HG03520 (cell line): ENCODE results near the gene SLC19A1.

Experiments used
- ATAC-seq: cut with Tn5 transposase; IDR thresholded peaks from one replicate; pipeline ENCODE4 v1.9.1; 2021; ENCODE audit warnings: mild to moderate bottlenecking, moderate library complexity; ENCODE audit not compliant: unreplicated experiment

Gene SLC19A1

DNA sequence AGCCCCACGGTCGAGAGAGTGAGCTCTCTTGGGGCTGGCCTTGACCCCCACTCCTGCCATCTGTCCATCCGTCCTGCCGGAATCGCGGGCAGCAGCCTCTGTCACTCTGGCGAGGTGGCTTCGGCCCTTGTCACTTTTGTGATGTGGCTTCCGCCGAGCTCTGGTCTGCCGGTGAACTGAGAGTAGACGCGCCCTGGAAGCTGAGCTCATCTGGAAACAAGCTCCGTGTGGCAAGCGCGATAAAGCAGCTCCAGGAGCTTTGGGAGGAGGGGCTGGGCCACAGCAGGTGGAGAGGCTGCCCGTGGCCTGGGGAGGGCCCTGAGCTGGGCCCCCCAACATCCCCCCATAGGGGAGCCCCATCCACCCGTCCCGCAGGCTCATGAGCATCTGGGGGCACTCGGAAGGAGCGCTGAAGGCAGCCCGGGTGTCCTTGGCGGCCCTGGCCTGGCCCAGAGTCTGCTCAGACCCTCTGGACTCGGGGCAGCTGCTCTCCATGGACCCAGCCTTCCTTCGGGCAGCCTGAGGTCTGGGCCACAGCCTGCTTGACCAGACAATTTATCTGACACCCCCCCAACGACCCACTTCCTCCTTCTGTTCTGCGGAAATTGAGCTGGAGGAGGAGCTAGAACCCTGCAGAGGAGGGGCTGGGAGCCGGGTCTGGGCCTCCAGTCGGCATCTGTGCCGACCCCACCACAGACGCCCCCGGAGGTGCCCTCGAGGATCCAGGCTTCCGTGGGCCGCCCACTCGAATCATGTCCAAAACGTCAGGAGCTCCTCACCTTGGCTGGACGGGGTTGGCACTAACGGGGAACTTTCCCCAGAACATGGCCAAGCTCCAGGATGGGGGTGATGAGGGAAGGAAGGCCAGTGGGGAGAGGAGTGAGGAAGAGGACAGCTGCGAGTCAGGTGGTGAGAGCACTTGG, 59.1 kb downstream of the SLC19A1 start:
- no peak for ATAC-seq

DNA sequence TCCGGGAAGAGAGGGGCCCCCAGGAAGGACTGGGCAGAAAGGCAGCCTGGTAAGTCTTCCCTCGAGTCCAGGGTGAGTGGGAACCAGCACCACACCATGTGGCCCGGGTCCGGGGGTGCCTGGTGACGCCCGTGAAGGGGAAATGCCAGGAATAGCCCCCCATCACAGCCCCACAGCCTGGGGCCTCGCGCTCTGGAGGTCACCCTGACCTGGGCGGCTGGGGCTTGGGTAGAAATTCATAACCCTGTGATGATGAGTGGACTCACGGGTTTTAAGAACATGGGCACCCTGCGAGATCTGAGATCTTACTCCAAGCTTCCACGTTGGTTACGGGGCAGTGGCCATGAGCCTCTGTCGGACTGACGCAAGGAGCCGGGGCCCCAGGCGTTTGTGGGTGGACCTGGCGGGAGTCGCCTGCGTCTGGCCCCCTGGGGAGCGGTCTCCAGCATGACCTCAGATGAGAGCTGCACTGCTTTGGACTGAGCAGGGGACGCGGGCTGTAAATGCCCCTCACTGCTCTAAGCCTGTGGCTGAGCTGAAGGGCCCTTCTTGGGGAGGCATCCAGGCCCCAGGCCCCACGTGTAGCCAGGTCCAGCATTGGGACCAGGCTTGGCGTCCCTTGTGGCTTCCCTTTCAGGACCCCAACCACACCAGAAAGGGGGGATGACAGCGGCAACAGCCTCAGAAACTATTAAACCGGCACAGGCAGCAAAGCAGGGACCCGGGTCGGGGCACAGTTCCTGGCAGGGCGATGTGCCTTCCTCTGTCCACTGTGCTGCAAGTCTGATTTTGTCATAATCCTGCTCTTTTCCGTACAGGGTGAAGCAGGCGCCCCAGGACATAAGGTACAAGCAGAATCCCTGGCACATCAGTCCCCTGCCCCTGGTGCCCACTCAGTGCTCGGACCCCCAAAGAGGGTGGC, 60.0 kb downstream of the SLC19A1 start:
- no peak for ATAC-seq

DNA sequence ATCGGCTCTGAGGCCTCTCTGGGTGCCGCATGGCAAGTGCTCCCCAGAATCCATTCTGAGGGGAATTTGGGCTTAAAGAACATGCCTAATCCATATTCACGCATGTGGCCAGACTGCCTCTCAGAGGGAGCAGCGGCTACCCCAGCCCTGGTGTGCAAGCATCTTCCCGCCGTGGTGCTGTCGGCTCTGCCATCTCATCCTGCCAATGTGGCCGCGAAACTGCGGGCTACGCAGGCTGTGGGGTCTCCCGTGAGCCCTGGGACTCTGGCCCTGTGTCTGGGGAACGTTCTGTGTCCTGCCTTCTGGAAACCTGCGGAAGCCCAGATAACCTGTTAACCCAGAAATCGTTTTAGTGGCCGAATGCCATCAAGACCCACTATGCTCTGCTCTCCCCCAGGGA, 60.7 kb downstream of the SLC19A1 start:
- no peak for ATAC-seq

DNA sequence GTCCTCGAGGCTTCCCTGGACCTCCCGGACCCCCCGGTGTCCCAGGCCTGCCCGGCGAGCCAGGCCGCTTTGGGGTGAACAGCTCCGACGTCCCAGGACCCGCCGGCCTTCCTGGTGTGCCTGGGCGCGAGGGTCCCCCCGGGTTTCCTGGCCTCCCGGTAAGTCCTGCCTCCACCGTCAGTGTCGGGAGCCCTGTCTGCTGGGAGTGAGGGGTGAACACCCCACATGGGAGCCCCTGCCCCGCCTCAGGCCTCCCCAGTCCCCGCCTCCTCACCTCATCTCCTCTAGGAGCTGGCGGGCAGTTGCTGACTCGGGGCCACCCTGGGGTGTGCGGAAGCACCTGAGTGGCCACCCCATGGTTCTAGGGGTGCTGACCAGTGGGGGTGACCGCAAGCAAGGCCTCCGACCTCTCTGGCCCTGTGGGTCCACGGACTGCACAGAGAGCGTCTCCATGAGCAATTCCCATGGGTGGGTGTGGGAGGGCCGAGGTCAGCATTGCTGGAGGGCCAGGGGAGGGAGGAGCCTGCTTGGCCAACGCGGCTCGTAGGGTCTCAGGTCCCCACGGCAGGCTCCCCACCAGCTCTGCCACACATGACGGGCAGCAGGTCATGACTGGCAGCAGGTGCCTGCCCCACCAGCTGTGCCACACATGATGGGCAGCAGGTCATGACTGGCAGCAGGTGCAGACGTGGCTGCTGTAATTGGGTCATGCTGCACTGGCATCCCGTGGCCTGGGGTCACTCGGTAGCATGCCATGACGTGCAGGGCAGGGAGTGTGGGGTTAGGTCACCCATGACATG, 61.3 kb downstream of the SLC19A1 start:
- ATAC-seq = no peak

DNA sequence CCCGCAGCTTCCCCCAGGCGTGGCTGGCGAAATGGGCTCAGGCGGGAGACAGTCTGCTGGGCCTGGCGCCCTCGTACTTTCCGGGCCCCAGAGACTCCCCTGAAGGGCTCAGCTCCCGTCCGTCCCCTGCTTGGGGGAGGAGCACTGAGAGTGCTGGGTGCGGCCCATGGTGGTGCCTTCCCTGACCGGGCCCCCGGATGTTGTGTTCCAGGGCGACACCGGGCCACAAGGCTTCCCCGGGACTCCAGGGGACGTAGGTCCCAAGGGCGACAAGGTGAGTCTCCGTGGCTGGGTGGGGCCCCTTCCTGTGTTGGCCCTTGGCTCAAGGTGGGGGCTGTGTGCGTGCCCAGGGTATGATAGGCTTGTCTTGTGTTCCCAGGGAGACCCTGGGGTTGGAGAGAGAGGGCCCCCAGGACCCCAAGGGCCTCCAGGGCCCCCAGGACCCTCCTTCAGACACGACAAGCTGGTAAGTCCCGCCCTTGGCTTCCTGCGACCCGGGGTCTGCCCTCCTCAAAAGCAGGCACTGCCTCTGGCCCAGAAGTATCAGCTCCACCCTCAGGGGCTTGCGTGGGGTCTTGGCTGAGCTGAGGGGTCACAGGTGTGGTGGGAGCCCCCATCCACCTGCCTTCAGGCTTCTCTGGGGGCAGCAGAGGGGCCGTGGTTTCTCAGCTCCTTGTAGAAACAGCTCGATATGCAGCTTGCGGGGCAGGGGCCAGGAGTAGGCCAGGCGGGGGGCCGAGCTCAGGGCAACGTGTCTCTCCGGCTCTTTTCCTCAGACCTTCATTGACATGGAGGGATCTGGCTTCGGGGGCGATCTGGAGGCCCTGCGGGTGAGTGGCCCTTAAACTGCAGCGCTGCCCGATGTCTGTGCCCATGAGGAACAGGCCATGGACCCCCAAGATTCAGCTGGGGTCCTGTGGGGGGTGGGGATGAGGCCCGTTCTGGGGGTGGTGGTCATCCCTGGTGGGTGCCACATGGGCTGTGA, 62.3 kb downstream of the SLC19A1 start:
- no peak for ATAC-seq

GRCh38 chr21:45478816-45479669, 63.2 kb downstream of the SLC19A1 start:
- no peak for ATAC-seq

- ATAC-seq = no peak
These were observed 64.0 kb downstream of the SLC19A1 start for GRCh38 chr21:45478115-45478801.

DNA sequence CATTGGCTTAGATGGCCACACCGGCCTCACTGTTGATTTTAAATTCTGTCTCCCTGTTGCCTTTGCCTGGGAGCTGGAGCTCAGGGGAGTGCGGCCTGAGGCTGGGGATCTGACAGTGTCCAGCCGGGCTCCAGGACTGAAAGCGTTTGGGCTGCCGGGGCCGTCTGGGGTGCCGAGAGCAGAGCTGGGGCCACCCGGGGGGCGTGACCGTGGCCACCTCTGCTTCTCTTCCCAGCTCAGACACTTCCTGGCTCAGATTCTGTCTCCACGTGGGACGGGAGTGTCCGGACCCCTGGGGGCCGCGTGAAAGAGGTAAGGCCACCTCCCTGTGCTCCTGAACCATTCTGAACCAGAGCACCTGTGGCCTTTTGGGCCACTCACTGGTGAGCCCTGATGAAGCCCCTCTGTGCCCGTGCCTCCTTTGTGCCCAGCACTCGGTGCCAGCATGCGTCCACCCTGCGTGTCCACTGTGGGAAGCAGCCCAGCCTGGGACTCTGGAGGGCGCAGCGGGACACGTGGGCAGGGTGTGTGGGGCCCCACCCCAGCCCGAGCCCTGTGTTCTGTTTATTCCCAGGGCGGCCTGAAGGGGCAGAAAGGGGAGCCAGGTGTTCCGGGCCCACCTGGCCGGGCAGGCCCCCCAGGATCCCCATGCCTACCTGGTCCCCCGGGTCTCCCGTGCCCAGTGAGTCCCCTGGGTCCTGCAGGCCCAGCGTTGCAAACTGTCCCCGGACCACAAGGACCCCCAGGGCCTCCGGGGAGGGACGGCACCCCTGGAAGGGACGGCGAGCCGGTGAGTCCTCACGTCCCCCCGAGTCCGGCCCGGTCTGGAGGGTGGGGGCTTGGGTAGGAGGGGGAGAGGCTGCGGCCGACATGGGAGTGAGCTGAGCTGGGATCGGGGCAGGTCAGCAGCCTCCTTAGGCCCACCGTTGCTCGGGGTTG, 64.8 kb downstream of the SLC19A1 start:
- no peak for ATAC-seq

DNA sequence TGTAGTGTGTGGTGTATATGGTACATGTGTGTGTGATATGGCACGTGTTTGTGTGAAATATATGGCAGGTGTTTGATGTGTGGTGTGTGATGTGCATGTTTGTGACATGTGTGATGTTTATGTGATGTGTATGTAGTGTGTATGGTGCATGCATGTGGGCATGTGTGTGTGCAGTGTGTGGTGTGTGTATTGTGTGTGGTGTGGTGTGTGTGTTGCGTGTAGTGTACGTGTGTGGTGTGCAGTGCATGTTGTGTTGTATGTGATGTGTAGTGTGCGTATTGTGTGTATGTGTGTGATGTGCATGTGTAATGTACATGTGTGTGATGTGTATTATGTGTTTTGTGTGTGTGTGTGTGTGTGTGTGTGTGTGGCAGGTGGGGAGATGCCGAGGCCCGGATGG, 65.7 kb downstream of the SLC19A1 start:
- no peak for ATAC-seq

DNA sequence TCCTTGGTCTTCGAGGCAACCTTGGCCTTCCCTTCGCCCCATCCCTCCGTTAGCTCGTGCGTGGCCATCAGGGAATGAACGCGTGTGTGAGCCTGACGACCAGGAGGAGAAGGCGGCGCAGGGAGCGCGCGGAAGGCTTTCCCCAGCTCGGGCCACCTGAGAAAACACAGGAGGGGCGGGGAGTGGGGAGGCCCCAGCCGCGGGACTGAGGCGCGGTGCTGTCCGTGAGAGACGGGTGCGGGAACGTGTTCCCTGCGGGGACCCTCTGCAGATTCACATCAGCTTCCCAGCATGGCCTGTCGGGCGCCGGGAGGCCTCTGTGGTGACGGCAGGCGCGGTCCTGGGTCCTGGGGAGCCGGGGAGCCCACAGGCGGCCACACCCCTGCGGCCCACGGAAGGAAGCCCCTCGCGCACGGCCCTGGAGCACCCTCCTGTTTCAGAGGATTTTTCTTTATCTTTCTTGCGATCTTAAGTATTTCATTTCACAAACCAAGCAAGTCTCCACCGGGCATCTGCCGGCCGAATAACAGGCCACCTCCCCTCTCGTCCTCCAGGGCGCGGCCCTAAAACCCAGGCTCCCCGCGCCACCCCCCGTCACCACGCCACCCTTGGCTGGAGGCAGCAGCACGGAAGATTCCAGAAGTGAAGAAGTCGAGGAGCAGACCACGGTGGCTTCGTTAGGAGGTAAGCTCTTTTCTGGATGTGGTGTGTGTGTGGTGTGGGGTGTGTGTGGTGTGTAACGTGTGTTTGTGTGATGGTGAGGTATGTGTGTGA, 66.3 kb downstream of the SLC19A1 start:
- no peak for ATAC-seq

GRCh38 chr21:45475004-45475685, 67.1 kb downstream of the SLC19A1 start:
- no peak for ATAC-seq

GRCh38 chr21:45474323-45474950, 67.8 kb downstream of the SLC19A1 start:
- ATAC-seq = no peak

- no peak for ATAC-seq
These were observed 68.5 kb downstream of the SLC19A1 start for GRCh38 chr21:45473496-45474322.
